Daoy (cell line): ENCODE data around the gene KDELR1. TPM values are rescaled to one million over a fixed set of nuclear protein-coding genes. Genes with fewer than 3 reads are reported as not detected.

Source experiments
- DNase-seq: peaks from one replicate; pipeline ENCODE4 v3.0.0-alpha.2; 2015; ENCODE audit warnings: low read depth
- total RNA-seq: library from RNA; depleted of rRNA; stranded (reverse); fragments of >200 nt; shearing (Covaris generic); gene quantifications from 2 replicates; pipeline ENCODE4 v1.2.3, GENCODE V29; 2014; rRNA removed

The KDELR1 gene
- total RNA-seq: 54.5 and 61.0 TPM in 2 replicates

DNA sequence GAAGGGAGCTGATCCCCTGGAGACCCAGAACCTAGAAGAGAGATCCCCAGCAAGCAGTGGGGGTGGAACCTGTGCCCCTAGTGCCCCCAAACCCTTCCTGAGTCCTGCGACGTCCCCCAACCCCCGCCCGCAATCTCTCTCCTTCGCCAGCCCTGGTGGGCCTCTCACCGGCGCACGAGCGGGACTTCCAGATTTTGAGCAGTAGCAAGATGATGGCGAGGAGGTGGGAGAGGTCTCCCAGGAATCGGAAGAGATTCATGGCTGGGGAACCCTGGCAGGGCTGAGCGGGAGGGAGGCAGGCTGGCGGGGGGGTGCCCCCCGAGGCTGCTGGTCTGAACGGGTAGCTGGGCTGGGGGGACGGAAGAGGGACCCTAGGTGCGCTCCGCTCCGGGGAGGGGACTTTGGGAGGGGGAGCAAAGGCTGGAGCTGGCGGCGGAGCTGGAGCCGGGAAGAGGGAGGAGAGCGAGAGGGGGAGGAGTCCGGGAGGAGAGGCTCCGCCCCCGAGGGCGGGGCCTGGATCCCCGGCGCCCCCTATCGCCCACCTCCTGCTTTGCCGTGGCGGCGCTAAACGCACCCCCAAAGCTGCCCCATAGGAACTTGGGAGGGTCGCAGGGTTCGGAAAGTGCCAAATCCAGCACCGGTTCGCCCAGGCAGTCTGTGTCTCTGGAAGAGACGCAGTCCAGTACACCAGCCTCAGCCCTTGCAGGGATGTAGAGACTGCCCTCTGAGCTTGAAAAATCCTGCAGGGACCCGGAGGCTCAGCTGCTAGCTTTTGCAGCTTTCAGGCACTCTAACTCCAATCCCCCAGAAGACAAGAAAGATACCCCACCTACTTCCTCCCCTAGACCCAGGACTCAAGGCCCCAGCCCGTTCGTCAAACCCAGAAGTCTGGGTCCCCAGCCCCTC is at the start of gene KDELR1:
KDELR1 (minus strand) TSS at position 452 of the 906 bp plus-strand sequence; CDS start at position 259, 193 bp downstream.
- peak; percentile 76 for DNase-seq

DNA sequence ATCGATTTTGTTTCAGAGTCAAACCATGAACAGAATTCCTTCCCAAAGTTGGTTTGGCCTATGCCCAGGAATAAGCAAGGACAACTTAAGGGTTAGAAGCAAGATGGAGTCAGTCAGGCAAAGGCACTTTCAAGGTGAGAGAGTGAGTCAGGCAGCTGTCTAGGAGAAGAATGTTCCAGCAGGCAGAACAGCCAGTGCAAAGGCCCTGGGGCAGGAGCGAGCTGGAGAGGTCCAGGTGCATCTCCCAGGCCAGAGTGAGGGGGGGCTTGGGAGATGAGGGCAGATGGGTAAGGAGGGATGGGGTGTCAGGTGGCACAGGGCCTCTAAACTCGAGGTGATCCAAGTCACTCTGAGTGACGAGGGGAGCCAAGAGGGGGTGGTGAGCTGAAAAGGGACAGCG is 45.2 kb upstream of the KDELR1 start:
- no peak for DNase-seq

DNA sequence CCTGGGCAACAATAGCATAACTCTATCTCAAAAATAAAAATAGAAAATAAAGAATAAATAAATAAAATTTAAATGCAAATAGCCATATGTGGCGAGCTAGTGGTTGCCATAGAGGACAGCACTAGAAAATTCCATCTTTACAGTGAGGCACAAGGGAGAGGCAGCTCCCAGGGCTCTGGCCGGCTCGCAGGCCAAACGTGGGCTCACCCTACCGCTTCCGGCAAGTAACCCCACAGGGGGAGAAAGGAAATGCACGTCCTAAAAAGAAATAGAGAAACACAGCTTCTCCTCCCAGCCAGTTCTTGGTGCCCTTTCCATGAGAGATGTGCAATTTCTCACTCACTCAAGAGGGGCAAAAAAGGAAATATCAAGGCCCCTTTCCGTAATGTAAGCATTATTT is 42.0 kb upstream of the KDELR1 start:
- no peak for DNase-seq

DNA sequence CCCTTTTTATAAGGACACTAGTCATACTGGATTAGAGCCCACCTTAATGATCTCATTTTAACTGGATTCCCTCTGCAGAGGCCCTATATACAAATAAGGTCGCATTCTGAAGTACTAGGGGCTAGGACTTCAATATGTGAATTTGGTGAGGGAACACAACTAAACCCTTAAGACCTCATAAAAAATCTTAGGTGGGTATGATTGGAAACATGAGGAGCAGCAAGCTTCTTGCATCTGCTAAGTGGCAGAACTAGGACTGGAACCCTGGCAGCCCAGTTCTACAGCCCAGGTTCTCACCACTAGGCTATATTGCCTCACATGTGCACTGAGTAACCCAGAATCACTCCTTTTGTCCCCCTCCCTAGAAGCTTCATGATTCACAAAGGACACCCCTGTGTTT is 37.3 kb upstream of the KDELR1 start:
- no peak for DNase-seq

DNA sequence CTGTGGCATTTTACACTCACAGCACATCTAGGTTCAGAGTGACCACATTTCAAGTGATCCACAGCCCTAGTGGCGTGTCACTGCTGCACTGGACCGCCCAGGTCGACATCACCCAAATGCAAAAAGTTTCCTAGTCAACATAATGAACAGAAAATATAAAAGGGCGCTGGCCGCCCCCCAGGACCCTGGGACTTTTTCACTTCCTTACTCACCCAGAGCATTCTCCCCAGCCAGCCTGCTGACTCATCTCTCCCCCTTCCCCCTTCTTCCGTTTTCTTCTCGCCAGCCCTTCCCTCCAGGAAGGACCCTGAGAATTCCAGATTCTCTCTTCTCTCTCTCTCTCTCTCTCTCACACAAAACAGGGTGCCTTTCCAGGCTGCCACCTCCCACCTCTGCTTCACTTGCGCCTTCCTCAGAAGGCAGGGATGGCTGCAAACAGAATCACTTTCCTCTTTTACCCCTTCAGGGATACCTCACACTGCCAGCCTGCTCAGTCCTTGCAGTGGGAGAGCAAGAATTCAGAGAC is 33.4 kb upstream of the KDELR1 start:
- DNase-seq: peak; percentile 87

DNA sequence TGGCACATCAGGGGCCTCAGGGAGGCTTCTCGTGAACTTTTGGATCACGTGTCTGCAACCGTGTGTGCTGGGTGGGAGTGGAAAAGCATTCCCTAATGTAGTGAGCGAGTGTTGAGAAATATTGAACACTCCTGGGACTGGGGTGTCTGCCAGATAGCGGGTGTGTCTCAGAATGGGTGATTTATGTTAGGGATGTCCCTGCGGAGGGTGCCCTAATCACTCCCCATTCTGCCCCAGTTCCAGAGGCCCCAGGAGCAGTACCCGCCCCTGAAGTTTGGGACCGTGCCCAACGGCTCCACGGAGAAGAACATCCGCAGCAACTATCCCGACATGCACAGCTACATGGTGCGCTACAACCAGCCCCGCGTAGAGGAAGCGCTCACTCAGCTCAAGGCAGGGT is 30.2 kb upstream of the KDELR1 start:
- DNase-seq: no peak

DNA sequence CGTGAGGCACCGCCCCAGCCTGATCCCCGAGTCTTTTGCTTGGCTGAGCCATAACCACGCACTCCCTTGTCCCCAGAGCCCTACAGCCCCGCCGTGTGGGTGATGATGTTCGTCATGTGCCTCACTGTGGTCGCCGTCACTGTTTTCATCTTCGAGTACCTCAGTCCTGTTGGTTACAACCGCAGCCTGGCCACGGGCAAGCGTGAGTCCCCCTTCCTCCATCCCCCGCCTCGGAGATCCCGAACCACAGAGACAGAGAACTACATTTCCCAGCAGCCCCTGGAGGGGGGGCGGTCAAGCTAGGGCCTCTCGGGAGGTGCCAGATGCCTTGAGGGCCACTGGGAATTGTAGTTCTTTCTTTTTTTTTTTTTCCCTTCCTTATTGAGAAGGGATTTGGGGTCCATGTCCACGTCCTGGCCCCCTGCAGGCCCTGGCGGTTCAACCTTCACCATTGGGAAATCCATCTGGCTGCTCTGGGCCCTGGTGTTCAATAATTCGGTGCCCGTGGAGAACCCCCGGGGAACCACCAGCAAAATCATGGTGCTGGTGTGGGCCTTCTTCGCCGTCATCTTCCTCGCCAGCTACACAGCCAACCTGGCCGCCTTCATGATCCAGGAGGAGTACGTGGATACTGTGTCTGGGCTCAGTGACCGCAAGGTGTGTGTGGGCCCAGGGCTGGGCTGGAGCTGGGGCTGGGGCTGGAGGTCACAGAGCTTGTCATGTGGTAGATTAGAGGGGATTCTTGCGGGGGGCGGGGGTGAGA is 28.0 kb upstream of the KDELR1 start:
- peak; percentile 79 for DNase-seq

DNA sequence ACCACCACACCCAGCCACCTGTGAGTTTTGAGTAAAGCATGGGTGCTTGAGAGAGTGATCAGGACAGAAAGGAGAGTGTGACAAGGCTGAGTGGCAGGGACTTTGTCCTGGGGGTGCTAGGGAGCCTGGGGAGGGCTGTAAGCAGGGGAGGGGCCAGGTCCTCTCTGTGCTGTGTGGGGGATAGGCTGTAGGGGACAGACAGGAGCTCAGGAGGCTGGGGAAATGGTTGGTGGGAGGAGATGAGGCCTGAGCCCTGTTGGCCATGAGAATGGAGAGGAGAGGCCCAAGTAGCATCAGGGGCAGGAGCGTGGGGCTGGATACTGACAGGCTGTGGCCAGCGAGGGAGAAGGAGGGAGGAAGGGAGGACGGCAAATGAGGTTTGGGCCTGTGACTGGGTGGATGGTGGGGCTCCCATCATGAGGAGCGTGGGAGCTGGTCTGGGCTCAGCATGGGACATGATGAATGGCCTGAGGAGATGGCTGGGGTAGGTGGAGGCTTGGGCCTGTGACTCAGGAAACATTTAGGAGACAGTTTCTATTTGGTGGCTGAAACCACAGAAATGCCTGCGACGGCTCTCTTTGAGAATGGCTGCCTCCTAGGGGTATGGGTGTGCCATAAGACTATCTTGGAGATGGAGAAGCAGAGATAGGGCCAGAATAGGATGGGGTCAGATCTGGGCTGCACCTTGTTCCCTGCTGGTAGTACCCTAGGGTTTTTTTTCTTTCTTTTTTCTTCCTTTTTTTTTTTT is 27.1 kb upstream of the KDELR1 start:
- peak; percentile 81 for DNase-seq

DNA sequence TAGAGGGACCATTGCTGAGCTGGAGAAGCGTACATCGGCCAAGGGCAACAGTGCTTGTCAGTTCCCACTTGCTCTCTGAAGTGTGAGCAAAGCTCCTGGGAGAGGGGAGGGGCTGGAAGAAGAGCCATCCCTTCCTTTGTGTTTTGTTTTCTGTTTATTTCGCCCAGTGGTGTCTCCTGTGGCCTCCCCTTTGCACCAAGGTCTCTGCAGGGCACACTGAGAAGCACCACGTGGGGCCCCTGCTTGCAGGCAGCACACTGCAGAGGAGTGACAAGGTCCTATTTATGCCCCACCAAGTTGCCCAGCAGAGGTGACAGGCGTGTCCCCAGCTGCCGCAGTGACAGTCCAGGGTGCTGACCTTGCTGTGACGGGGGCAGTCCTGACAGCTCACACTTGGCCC is 26.1 kb upstream of the KDELR1 start:
- DNase-seq: no peak

DNA sequence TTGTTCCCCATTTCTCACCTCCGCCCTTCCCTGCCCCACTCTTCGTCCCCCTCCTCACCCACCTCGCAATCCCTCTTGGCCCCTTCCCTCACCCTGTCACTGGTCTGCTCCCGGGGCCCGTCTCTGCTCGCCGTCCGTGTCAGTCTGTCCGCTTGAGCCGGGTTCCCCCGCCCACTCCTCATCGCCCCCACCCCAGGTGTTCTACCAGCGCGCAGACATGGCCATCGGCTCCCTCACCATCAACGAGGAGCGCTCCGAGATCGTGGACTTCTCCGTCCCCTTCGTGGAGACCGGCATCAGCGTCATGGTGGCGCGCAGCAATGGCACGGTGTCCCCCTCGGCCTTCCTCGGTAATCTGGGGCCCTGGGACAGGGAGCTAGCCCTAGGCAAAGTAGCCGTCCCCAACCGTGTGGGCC is 24.5 kb upstream of the KDELR1 start:
- DNase-seq: no peak

DNA sequence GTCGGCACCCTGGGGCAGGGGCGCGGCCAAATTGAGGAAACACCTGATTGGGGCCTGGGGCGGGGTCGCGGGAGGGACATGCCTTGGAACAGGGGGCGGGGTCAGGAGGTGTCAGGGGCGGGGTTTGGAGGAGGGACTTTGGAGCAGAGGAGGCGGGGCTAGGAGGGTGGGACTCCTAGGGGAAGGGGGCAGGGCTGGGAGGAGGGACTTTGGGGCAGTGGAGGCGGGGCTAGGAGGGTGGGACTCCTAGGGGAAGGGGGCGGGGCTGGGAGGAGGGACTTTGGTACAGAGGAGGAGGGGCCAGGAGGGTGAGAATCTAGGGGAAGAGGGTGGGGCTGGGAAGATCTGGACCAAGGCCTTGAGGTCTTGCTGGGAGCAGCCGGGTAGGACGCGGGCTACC is 24.0 kb upstream of the KDELR1 start:
- peak; percentile 83 for DNase-seq

DNA sequence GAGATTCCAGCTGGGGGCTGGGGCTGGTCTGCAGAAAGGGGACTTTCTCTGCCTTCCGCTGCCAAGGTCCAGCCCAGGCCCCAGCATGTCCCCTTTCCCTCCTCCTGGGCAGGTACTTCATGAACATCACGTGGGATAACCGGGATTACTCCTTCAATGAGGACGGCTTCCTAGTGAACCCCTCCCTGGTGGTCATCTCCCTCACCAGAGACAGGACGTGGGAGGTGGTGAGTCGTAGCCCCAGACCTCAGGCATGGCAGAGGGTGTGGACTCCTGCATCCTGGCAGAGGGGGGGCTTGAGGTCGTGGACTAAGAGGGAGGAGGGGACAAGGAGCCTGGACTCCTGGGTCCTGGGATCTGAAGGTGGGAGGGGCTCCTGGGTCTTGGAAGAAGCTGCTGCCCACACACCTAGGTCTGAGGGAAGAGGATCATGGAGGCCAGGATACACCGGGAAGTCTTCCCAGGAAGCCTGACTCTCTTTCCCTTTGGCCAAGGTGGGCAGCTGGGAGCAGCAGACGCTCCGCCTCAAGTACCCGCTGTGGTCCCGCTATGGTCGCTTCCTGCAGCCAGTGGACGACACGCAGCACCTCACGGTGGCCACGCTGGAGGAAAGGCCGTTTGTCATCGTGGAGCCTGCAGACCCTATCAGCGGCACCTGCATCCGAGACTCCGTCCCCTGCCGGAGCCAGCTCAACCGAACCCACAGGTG is 22.7 kb upstream of the KDELR1 start:
- peak; percentile 57 for DNase-seq

DNA sequence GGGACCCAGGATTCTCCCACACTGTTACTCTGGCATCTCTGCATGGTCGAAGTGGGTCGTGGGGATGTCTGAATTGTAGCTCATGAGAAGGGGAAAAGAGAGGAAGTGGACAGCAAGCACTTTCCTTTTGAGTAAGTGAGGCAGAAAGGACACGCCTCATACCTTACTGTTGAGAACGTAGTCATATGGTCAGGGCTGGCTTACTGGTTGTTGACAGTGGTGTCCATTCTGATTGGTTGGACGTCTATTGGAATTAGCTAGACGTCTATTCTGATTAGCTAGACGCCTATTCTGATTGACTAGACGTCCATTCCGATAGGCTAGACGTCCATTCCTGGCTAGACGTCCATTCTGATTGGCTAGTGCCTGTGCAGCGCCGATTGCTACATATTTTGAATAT is 14.5 kb upstream of the KDELR1 start:
- no peak for DNase-seq

DNA sequence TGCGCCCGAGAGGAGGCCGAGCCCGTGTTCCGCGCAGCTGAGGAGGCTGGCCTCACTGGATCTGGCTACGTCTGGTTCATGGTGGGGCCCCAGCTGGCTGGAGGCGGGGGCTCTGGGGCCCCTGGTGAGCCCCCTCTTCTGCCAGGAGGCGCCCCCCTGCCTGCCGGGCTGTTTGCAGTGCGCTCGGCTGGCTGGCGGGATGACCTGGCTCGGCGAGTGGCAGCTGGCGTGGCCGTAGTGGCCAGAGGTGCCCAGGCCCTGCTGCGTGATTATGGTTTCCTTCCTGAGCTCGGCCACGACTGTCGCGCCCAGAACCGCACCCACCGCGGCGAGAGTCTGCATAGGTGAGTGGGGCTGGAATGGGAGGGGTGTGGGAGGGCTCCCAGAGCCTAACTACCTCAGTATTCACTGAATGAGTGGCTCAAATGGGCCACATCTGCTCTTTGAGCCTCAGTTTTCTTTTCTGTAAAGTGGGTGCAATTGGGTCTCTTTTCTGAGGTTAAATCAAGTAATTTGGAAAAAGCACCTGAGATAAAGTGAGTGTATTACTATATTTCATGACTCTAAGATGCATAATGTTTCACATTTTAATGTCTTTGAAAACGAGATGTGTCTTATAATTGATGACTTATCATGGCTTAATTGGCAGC is 13.8 kb upstream of the KDELR1 start:
- DNase-seq: no peak

DNA sequence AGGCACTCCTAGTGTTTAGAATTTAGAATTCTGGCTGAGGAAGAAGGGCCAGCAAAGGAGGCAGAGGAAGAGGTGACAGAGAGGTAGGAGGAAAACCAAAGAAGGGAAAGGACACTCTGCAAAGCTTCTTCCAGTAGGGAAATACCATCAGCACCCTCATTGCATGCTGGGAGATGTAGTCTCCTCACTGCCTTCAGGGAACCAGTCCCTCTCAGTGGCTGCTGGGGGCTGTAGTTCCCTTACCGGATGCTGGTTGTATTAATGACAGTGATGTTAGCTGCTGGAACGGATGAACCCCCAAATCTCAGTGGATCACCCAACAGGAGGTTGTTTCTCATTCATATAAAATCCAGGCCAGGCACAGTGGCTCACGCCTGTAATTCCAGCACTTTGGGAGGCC is 12.3 kb upstream of the KDELR1 start:
- DNase-seq: peak; percentile 78

DNA sequence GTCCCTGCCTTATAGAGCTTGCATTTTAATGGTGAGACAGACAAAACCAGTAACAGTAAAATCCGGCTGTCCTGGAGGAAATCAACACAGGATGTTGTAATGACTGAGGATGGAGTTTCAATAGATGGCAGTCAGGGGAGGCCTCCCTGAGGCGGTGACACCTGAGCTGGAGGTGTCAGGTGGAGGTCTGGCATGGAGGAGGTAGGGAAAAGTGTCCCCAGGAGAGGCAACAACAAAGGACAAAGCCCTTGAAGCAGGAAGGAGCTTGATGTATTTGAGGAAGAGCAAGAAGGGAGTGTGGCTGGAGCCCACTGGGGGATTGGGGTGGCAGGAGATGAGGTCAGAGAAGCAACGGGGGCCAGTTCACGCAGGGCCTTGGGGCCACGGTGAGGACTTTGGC is 9.9 kb upstream of the KDELR1 start:
- no peak for DNase-seq

DNA sequence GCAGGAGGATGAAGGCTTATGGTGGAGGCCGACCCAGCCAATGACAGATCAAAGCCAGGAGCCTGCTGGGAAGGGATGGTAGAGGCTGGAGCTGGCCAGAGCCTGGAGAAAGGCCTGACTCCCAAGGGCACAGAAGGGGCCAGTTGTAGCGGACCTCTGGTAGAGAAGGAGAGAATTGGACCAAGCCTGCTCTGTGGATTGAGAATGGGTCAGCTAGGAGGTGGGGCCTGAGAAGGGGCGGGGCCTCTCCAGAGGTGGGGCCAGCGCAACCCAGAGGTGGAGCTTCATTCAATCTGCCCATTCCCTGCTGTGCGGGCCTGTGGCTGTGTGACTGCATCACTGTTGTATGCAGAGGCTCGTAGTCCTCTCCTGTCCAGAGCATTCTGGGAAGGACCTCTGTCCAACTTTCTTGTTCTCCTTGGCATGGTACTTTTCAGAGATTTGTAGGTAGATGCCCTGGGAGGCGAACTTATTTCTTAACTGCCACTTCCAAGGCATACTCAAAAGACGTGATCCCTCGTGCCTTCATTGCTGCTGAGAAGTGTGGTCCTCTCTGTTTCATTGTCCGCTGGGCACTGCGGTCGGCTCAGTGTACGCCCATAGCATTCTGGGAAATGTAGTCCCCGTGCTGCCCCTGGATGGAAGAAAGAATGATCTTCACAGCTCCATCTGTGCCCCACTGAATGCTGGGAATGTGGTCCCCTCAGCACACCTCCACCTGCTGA is 8.8 kb upstream of the KDELR1 start:
- peak; percentile 74 for DNase-seq

DNA sequence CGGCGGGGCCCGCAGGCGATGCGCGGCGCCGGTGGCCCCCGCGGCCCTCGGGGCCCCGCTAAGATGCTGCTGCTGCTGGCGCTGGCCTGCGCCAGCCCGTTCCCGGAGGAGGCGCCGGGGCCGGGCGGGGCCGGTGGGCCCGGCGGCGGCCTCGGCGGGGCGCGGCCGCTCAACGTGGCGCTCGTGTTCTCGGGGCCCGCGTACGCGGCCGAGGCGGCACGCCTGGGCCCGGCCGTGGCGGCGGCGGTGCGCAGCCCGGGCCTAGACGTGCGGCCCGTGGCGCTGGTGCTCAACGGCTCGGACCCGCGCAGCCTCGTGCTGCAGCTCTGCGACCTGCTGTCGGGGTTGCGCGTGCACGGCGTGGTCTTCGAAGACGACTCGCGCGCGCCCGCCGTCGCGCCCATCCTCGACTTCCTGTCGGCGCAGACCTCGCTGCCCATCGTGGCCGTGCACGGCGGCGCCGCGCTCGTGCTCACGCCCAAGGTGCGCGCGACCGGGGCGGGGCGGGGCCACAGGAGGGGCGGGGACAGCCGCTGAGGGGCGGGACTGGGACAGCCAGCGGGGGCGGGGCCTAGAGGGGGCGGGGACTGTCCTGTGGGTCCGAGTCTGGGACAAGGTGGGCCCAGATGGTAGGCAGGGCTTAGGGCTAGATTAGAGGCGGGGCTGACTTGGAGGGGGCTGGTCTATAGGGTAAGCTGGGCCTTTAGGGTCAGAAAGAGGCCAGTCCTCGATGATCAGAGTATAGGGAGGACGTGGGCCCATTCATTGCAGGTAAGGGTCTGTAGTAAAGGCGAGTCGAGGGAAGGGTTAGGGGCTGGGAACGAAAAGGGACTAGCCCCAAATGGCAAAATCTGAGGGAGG is 7.3 kb upstream of the KDELR1 start:
- DNase-seq: peak; percentile 71

DNA sequence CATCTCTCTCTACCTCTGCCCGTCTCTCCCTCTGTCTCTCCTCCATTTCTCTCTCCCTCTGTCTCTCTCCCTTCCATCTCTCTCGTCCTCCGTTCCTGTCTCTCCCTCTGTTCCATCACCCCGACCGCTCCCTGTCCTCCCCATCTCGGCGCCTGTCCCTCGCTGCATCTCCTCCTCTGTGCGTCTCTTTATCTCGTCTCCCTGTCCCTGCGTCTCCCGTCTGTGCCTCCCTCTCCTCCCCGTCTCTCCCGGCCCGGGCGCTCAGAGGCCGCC is 6.7 kb upstream of the KDELR1 start:
- DNase-seq: no peak
